ENCODE results near the gene ABO. TPM values are rescaled to one million over a fixed set of nuclear protein-coding genes. Genes with fewer than 3 reads are reported as not detected.
"Not testable (repeated sequence)": the region's sequence is repeated elsewhere in the genome, so short reads cannot be mapped to it uniquely, and the experiment has no call there.

The ABO gene
- polyA plus RNA-seq, 1 donor, result 19.1 TPM

GRCh38 chr9:133246991-133247390, 28.0 kb downstream of the ABO start:
- DNase-seq, result no peak

GRCh38 chr9:133246562-133246961, 28.4 kb downstream of the ABO start:
- DNase-seq, result no peak

GRCh38 chr9:133242991-133243390, 32.0 kb downstream of the ABO start:
- no peak for DNase-seq

- DNase-seq, result no peak
These were observed 32.8 kb downstream of the ABO start for GRCh38 chr9:133242241-133242640.

GRCh38 chr9:133239533-133240090, 35.4 kb downstream of the ABO start:
- no peak for DNase-seq

- DNase-seq, result peak; percentile 46
These were observed 36.0 kb downstream of the ABO start for GRCh38 chr9:133238851-133239532.

GRCh38 chr9:133238272-133238850, 36.6 kb downstream of the ABO start:
- DNase-seq, result peak; percentile 53

- DNase-seq, result peak; percentile 46
These were observed 37.8 kb downstream of the ABO start for GRCh38 chr9:133237035-133237731.

GRCh38 chr9:133236291-133237034, 38.5 kb downstream of the ABO start:
- DNase-seq, result not testable (repeated sequence)

GRCh38 chr9:133235549-133236222, 39.3 kb downstream of the ABO start:
- DNase-seq, result no peak

- no peak for DNase-seq
These were observed 40.3 kb downstream of the ABO start for GRCh38 chr9:133234577-133235322.

GRCh38 chr9:133233681-133234432, 41.1 kb downstream of the ABO start:
- no peak for DNase-seq

- DNase-seq, result not testable (repeated sequence)
These were observed 43.0 kb downstream of the ABO start for GRCh38 chr9:133231934-133232568.

- not testable (repeated sequence) for DNase-seq
These were observed 44.5 kb downstream of the ABO start for GRCh38 chr9:133230514-133230913.

GRCh38 chr9:133230093-133230492, 44.9 kb downstream of the ABO start:
- no peak for DNase-seq

GRCh38 chr9:133228474-133229193, 46.4 kb downstream of the ABO start:
- not testable (repeated sequence) for DNase-seq

- not testable (repeated sequence) for DNase-seq
These were observed 47.0 kb downstream of the ABO start for GRCh38 chr9:133227996-133228395.

- no peak for DNase-seq
These were observed 47.6 kb downstream of the ABO start for GRCh38 chr9:133227242-133227860.
